Measurements from ENCODE around the gene PEX14. TPM values are rescaled to one million over a fixed set of nuclear protein-coding genes. Genes with fewer than 3 reads are reported as not detected.

PEX14 gene
- total and polyA plus RNA-seq, 2 donors (not counting 3 experiments of a cell fraction or from before 2014, with no cell fraction given) = 19.5 to 26.5 TPM

GRCh38 chr1:10540277-10541005, 65.7 kb downstream of the PEX14 start:
- peak overlapping the region; percentile 26 for H3K27ac ChIP-seq (ENCODE audit: insufficient read depth, low read depth, low read length)
- intact Hi-C loops (cut with micrococcal nuclease) (no loop called here), dilution Hi-C loops (cut with MboI; ENCODE audit: extremely low pct_ligation_motif_present, low sequenced_read_pairs) (no loop called here)
- peak; percentile 78 for FAIRE-seq
- TF ChIP-seq MAX (IDR thresholded peaks at IDR 0.05; ENCODE audit: insufficient read depth, insufficient read length) (no peak), JUN (IDR thresholded peaks at IDR 0.05; ENCODE audit: borderline replicate concordance, insufficient read depth, insufficient read length, low read depth) (no peak), CTCF (IDR thresholded peaks at IDR 0.05; ENCODE audit: extremely low read depth in 1 of 2, insufficient read depth in 1 of 2, low read depth in 1 of 2, low read length in 2 of 2) (no peak), MYC (IDR thresholded peaks at IDR 0.05; ENCODE audit: low read depth, low read length) (no peak), EZH2 (IDR thresholded peaks at IDR 0.05; ENCODE audit: borderline replicate concordance, low read depth, low read length, severe bottlenecking) (no peak), GATA2 (IDR thresholded peaks at IDR 0.05; ENCODE audit: insufficient read depth, insufficient read length, low read depth, low read length) (no peak), FOS (IDR thresholded peaks at IDR 0.05; ENCODE audit: borderline replicate concordance, insufficient read depth, low read length) (no peak), POLR2AphosphoS5 (IDR thresholded peaks at IDR 0.05; ENCODE audit: insufficient read depth, low read depth, low read length) (no peak), POLR2A (IDR thresholded peaks at IDR 0.05; ENCODE audit: low read depth, low read length) (no peak)
- peak; percentile 63 for DNase-seq (ENCODE audit: low read depth, low spot score)
- H4K20me1 ChIP-seq (replicated peaks; ENCODE audit: control insufficient read depth, extremely low read depth, insufficient read depth, low read length) = no peaks in the 10 kb centered on the region
- CTCF ChIA-PET = interaction anchor here (1.0 to 1.1 kb wide), 5 partner anchors 9 to 17 kb away, joined by 3 to 6 read pairs (median 3); no protein-coding TSS in a partner anchor
- no peaks in the 10 kb centered on the region for H3K9me1 ChIP-seq (replicated peaks; ENCODE audit: control insufficient read depth, extremely low read depth, insufficient read depth, low read length)
- POLR2A ChIA-PET = no interaction called here
- no peaks in the 10 kb centered on the region for H3K9me3 ChIP-seq (replicated peaks; ENCODE audit: control insufficient read depth, insufficient read depth, low read length)
- H3K4me3 ChIP-seq (replicated peaks in 1 of 3; ENCODE audit: insufficient read depth in 1 of 3, low read depth in 1 of 3, low read length in 3 of 3) = no peak overlapping the region
- no TSS peak for BruUV-seq (replicated peaks)
- peaks cover 12% of the 10 kb centered on the region for H3K4me1 ChIP-seq (ENCODE audit: control insufficient read depth, extremely low read depth, insufficient read depth, low read length)
- H2AFZ ChIP-seq (ENCODE audit: low read depth, low read length) = no peak overlapping the region
- peak overlapping the region; percentile 62 for H3K4me2 ChIP-seq (ENCODE audit: insufficient read depth, low read length)
- H3K27me3 ChIP-seq (ENCODE audit: control insufficient read depth in 2 of 2, insufficient read depth in 2 of 2, low read length in 2 of 2) = no peaks in the 10 kb centered on the region
- H3K36me3 ChIP-seq (ENCODE audit: control insufficient read depth in 2 of 2, extremely low read depth in 1 of 2, insufficient read depth in 2 of 2, low read length in 2 of 2) = peaks cover 0 to 4% of the 10 kb centered on the region in 2 experiments
- no peak overlapping the region for H3K9ac ChIP-seq (replicated peaks; ENCODE audit: extremely low read depth, insufficient read depth, low read length)
- H3K79me2 ChIP-seq (ENCODE audit: control insufficient read depth, insufficient read depth, low read length) = no peaks in the 10 kb centered on the region

All from endothelial cell of umbilical vein (primary cell).